Measurements from ENCODE around the gene RFTN1. TPM values are rescaled to one million over a fixed set of nuclear protein-coding genes. Genes with fewer than 3 reads are reported as not detected.

RFTN1 gene
- polyA plus RNA-seq, 2 of the 4 experiments (the other 2 are of a cell fraction): 1.8 to 3.7 TPM

- no peak for FAIRE-seq
- ChIA-PET CTCF (no interaction called here), POLR2A (no interaction called here)
- no peak overlapping the region for H3K4me3 ChIP-seq
- H3K4me1 ChIP-seq: no peaks in the 10 kb centered on the region
- ATAC-seq: no peak
- peaks cover 11% of the 10 kb centered on the region for H3K9me3 ChIP-seq
- no peak overlapping the region for H3K4me2 ChIP-seq
- DNase-seq (ENCODE audit: low read depth in 1 of 2, low spot score in 1 of 2): no peak
- WGBS (ENCODE audit: missing lambda C conversion rate): 62% methylated on average over 4 of the region's 4 CpGs
- TF ChIP-seq HMGXB4 (CRISPR knock-in tag; IDR thresholded peaks at IDR 0.05; ENCODE audit: borderline replicate concordance) (no peak), ESRRA (IDR thresholded peaks at IDR 0.05; ENCODE audit: borderline replicate concordance, low read length) (no peak), NR3C1 (IDR thresholded peaks at IDR 0.05) (no peak)
- no peak overlapping the region for H3K27ac ChIP-seq
Measured at GRCh38 chr3:16466822-16467221, 46.7 kb downstream of the RFTN1 start.

GRCh38 chr3:16464511-16465148 lies 48.9 kb downstream of the RFTN1 start:
- Histone ChIP-seq H3K4me3 (no peak overlapping the region), H3K4me1 (no peaks in the 10 kb centered on the region), H3K9me3 (no peaks in the 10 kb centered on the region), H3K27ac (no peak overlapping the region), H3K4me2 (no peak overlapping the region)
- TF ChIP-seq HEYL (CRISPR knock-in tag; IDR thresholded peaks at IDR 0.05): no peak
- TF ChIP-seq ESRRA (IDR thresholded peaks at IDR 0.05; ENCODE audit: borderline replicate concordance, low read length): no peak
- TF ChIP-seq EP300 (IDR thresholded peaks at IDR 0.05): no peak
- TF ChIP-seq JUNB (IDR thresholded peaks at IDR 0.05): no peak
- TF ChIP-seq TFCP2L1 (CRISPR knock-in tag; IDR thresholded peaks at IDR 0.05): no peak
- TF ChIP-seq HOXB5 (CRISPR knock-in tag; IDR thresholded peaks at IDR 0.05): no peak
- TF ChIP-seq MAZ (IDR thresholded peaks at IDR 0.05; ENCODE audit: borderline replicate concordance, low read depth, low read length): no peak
- TF ChIP-seq BCL3 (IDR thresholded peaks at IDR 0.05): no peak
- TF ChIP-seq HOXB13 (CRISPR knock-in tag; IDR thresholded peaks at IDR 0.05; ENCODE audit: low read depth): no peak
- ATAC-seq: no peak
- no peak for DNase-seq (ENCODE audit: low read depth in 1 of 2, low spot score in 1 of 2)
- POLR2A ChIA-PET: no interaction called here
- CTCF ChIA-PET: interaction anchor here (1.6 kb wide), 1 partner anchor 14 kb away, joined by 5 read pairs; no protein-coding TSS in a partner anchor
- WGBS (ENCODE audit: missing lambda C conversion rate): 68% methylated on average over 3 of the region's 3 CpGs
- FAIRE-seq: no peak

- FAIRE-seq: no peak
- ATAC-seq: no peak
- TF ChIP-seq, protein P1, sequence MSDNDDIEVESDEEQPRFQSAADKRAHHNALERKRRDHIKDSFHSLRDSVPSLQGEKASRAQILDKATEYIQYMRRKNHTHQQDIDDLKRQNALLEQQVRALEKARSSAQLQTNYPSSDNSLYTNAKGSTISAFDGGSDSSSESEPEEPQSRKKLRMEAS (IDR thresholded peaks at IDR 0.05): no peak
- no peak for TF ChIP-seq NPAS2 (CRISPR knock-in tag; IDR thresholded peaks at IDR 0.05; ENCODE audit: borderline replicate concordance)
- no peak for TF ChIP-seq MYC (IDR thresholded peaks at IDR 0.05; ENCODE audit: borderline replicate concordance, low read length)
- TF ChIP-seq NR3C1 (IDR thresholded peaks at IDR 0.05): no peak
- TF ChIP-seq CBX2 (IDR thresholded peaks at IDR 0.05; ENCODE audit: borderline replicate concordance, low read depth): no peak
- no peak for TF ChIP-seq RNF2 (IDR thresholded peaks at IDR 0.05; ENCODE audit: borderline replicate concordance, low read depth)
- TF ChIP-seq NFE2L2 (conservative IDR thresholded peaks at IDR 0.05; ENCODE audit: low read length): no peak
- TF ChIP-seq MAZ (IDR thresholded peaks at IDR 0.05; ENCODE audit: borderline replicate concordance, low read depth, low read length): no peak
- TF ChIP-seq, protein P2, sequence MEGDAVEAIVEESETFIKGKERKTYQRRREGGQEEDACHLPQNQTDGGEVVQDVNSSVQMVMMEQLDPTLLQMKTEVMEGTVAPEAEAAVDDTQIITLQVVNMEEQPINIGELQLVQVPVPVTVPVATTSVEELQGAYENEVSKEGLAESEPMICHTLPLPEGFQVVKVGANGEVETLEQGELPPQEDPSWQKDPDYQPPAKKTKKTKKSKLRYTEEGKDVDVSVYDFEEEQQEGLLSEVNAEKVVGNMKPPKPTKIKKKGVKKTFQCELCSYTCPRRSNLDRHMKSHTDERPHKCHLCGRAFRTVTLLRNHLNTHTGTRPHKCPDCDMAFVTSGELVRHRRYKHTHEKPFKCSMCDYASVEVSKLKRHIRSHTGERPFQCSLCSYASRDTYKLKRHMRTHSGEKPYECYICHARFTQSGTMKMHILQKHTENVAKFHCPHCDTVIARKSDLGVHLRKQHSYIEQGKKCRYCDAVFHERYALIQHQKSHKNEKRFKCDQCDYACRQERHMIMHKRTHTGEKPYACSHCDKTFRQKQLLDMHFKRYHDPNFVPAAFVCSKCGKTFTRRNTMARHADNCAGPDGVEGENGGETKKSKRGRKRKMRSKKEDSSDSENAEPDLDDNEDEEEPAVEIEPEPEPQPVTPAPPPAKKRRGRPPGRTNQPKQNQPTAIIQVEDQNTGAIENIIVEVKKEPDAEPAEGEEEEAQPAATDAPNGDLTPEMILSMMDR (IDR thresholded peaks at IDR 0.05): no peak
- no peak for TF ChIP-seq KDM5A (IDR thresholded peaks at IDR 0.05)
- WGBS (ENCODE audit: missing lambda C conversion rate): 61% methylated on average over 5 of the region's 5 CpGs
- Histone ChIP-seq H3K27ac (no peak overlapping the region), H3K9me3 (no peaks in the 10 kb centered on the region), H3K4me3 (no peak overlapping the region), H3K4me2 (no peak overlapping the region), H3K4me1 (no peaks in the 10 kb centered on the region)
- ChIA-PET CTCF (no interaction called here), POLR2A (no interaction called here)
- DNase-seq (ENCODE audit: low read depth in 1 of 2, low spot score in 1 of 2): no peak
Measured at GRCh38 chr3:16463914-16464313, 49.6 kb downstream of the RFTN1 start.
